ENCODE data around the gene BBIP1.
"Not testable (repeated sequence)": the region's sequence is repeated elsewhere in the genome, so short reads cannot be mapped to it uniquely, and the experiment has no call there.

Gene BBIP1

DNA sequence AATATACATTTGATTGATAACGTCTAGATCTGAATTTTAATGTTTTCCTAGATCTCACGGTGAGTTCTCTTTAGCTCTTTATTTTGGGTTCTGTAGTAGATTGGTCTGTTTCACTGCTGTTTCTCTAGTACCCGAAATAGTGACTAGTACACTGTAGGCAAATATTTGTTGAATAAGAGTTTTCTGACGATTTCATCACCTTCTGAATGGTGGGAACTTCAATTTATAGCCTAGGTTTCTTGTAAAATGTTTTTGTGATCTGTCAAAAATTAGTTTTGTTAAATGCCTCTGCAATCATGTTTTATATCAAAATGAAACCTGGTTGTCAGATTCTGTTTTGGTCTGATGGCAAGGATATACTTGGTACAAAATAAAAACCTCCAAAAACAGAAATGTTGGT is 37.1 kb downstream of the BBIP1 start:
- H3K9me3 ChIP-seq (ENCODE audit: control insufficient read depth, insufficient read depth, low read length) = no peaks in the 10 kb centered on the region
- H3K36me3 ChIP-seq (ENCODE audit: insufficient read depth, low read length) = no peaks in the 10 kb centered on the region
- no peaks in the 10 kb centered on the region for H3K4me1 ChIP-seq (ENCODE audit: insufficient read depth, low read length)
- no peak overlapping the region for H3K9ac ChIP-seq (ENCODE audit: low read depth, low read length)

GRCh38 chr10:110881247-110881646 is 37.7 kb downstream of the BBIP1 start:
- H3K36me3 ChIP-seq (ENCODE audit: insufficient read depth, low read length) = no peaks in the 10 kb centered on the region
- no peaks in the 10 kb centered on the region for H3K9me3 ChIP-seq (ENCODE audit: control insufficient read depth, insufficient read depth, low read length)
- H3K9ac ChIP-seq (ENCODE audit: low read depth, low read length) = no peak overlapping the region
- H3K4me1 ChIP-seq (ENCODE audit: insufficient read depth, low read length) = no peaks in the 10 kb centered on the region

DNA sequence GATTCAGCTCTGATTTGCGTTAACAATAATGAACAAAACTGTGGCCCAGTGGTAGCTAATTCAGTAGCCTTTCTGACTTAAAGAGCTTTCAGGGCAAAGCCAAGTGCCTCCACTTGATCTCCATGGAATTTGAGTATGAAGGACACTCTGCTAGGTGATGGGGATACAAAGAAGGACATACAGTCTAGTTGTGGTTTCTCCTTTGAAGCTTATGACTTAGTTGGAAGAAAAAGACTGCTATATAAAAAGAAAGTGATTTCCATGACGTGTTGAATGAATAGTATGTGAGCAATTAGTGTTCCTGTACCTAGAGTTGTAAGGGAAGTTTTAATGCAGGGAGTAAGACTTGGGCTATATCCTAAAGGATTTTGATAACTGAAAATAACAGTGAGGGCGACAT is 39.0 kb downstream of the BBIP1 start:
- Histone ChIP-seq H3K9me3 (ENCODE audit: control insufficient read depth, insufficient read depth, low read length) (no peaks in the 10 kb centered on the region), H3K36me3 (ENCODE audit: insufficient read depth, low read length) (no peaks in the 10 kb centered on the region), H3K9ac (ENCODE audit: low read depth, low read length) (no peak overlapping the region), H3K4me1 (ENCODE audit: insufficient read depth, low read length) (no peaks in the 10 kb centered on the region)

- Histone ChIP-seq H3K36me3 (ENCODE audit: insufficient read depth, low read length) (no peaks in the 10 kb centered on the region), H3K9me3 (ENCODE audit: control insufficient read depth, insufficient read depth, low read length) (no peaks in the 10 kb centered on the region), H3K4me1 (ENCODE audit: insufficient read depth, low read length) (no peaks in the 10 kb centered on the region), H3K9ac (ENCODE audit: low read depth, low read length) (no peak overlapping the region)
Measured at GRCh38 chr10:110876788-110877187, 42.2 kb downstream of the BBIP1 start.

DNA sequence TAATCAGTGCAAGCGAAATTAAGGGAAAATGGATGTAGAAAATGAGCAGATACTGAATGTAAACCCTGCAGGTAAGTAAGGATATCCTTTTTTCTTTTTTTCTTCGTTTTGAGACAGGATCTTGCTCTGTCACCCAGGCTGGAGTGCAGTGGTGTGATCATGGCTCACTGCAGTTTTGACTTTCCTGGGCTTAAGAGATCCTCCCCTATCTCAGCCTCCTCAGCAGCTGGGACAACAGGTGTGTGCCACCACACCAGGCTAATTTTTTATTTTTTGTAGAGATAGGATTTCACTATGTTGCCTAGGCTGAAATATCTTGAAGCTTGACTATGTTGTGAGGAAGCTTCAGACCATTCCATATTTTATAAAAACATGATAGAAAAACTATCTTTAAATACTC is 43.0 kb downstream of the BBIP1 start:
- Histone ChIP-seq H3K9me3 (ENCODE audit: control insufficient read depth, insufficient read depth, low read length) (no peaks in the 10 kb centered on the region), H3K4me1 (ENCODE audit: insufficient read depth, low read length) (peaks cover 4% of the 10 kb centered on the region), H3K9ac (ENCODE audit: low read depth, low read length) (no peak overlapping the region), H3K36me3 (ENCODE audit: insufficient read depth, low read length) (no peaks in the 10 kb centered on the region)

GRCh38 chr10:110873951-110874350 is 45.0 kb downstream of the BBIP1 start:
- Histone ChIP-seq H3K9me3 (ENCODE audit: control insufficient read depth, insufficient read depth, low read length) (no peaks in the 10 kb centered on the region), H3K9ac (ENCODE audit: low read depth, low read length) (no peak overlapping the region), H3K36me3 (ENCODE audit: insufficient read depth, low read length) (no peaks in the 10 kb centered on the region), H3K4me1 (ENCODE audit: insufficient read depth, low read length) (peaks cover 10% of the 10 kb centered on the region)

- no peaks in the 10 kb centered on the region for H3K36me3 ChIP-seq (ENCODE audit: insufficient read depth, low read length)
- no peaks in the 10 kb centered on the region for H3K9me3 ChIP-seq (ENCODE audit: control insufficient read depth, insufficient read depth, low read length)
- peak overlapping the region; percentile 85 for H3K9ac ChIP-seq (ENCODE audit: low read depth, low read length)
- peaks cover 10% of the 10 kb centered on the region for H3K4me1 ChIP-seq (ENCODE audit: insufficient read depth, low read length)
Measured at GRCh38 chr10:110872984-110873923, 45.7 kb downstream of the BBIP1 start.

DNA sequence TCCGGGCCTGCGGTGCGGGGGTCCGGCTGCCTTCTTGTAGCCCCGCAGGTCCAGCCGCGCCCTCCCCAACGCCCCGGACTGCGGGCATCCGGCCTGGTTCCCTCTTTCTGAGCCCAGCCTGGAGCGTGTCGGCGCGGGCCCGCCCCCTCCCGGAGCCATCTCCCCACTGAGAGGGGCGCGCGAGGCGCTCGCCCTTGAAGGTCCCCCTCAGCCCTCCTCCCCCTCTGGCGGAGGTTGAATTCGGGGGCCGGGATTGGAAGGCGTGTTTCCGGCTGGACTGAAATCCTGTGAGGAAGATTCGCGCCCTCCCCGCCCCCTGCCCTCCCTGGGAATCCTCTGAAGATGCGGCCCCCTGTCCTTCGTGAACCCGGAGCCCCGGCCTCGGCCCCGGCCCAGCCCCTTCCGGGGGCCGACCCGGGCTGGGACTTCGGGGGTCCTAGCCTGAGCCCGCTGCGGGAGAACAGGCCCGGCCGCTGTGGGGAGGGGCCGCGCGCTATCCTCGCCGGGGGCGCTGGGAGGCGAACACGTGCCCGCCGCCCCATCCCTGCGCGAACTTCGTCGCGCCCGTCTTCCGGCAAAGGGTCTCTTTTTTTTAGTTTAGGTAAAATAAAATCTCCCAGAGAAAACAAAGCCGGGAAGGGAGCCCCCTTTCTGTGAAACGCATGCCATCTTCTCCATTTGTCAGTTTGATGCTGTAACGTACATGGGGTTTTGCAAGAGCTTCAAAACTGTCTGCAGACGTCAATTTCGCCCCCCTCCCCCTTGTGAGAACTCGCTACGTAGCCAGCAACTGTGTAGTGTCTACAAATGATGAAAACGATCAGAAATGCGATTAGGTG is 46.6 kb downstream of the BBIP1 start:
- peaks cover 10% of the 10 kb centered on the region for H3K4me1 ChIP-seq (ENCODE audit: insufficient read depth, low read length)
- no peaks in the 10 kb centered on the region for H3K9me3 ChIP-seq (ENCODE audit: control insufficient read depth, insufficient read depth, low read length)
- no peaks in the 10 kb centered on the region for H3K36me3 ChIP-seq (ENCODE audit: insufficient read depth, low read length)
- H3K9ac ChIP-seq (ENCODE audit: low read depth, low read length) = peak overlapping the region; percentile 85

DNA sequence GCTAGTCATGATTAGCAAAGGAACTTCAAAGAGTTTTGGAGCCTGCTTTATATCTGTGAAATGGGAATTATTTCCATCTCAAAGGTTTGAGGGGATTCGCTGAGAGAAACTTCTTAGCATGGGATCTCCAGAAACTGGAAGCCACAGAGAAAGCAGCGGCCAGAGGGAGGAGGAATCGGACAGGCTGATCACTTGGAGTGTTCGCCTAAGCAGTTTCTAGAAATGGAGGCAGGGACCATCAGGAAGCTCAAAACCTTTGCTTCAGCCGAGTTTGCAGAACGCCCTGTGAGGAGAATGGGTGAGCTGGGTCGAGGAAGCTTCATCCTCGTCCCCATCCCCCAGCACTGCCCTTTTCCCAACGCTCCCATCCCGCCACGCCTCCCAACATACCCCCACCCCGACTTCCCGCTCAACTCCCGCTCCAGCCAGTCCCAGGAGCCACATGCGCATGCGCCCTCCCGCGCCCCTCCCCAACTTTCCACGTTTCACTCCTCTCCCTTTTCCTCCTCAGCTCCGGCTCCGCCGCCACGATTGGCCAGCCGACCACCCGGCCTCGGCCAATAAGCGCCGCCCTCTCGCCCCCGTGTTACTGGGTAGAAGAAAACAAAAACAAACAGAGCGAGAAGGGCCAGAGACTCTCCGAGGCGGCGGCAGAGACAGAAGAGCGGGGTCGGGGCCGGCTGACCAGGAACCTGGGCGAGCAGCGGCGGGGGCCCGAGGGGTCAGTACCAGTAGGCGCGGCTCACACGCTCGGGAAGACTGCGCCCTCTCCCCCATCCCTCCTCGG is 47.5 kb downstream of the BBIP1 start, which contains the start of gene PDCD4:
TSS of gene PDCD4 (plus strand) at position 631 of the 787 bp plus-strand sequence. CDS start 4,100 bp downstream, outside the sequence.
- Histone ChIP-seq H3K36me3 (ENCODE audit: insufficient read depth, low read length) (no peaks in the 10 kb centered on the region), H3K9me3 (ENCODE audit: control insufficient read depth, insufficient read depth, low read length) (no peaks in the 10 kb centered on the region), H3K9ac (ENCODE audit: low read depth, low read length) (peak within 1 kb of the TSS; percentile 85), H3K4me1 (ENCODE audit: insufficient read depth, low read length) (peaks cover 10% of the 10 kb centered on the region)

GRCh38 chr10:110870823-110871297 is 48.1 kb downstream of the BBIP1 start:
- peak overlapping the region; percentile 77 for H3K9ac ChIP-seq (ENCODE audit: low read depth, low read length)
- H3K4me1 ChIP-seq (ENCODE audit: insufficient read depth, low read length) = peaks cover 10% of the 10 kb centered on the region
- H3K9me3 ChIP-seq (ENCODE audit: control insufficient read depth, insufficient read depth, low read length) = no peaks in the 10 kb centered on the region
- no peaks in the 10 kb centered on the region for H3K36me3 ChIP-seq (ENCODE audit: insufficient read depth, low read length)

GRCh38 chr10:110868981-110869380 is 50.0 kb downstream of the BBIP1 start:
- no peaks in the 10 kb centered on the region for H3K36me3 ChIP-seq (ENCODE audit: insufficient read depth, low read length)
- no peaks in the 10 kb centered on the region for H3K9me3 ChIP-seq (ENCODE audit: control insufficient read depth, insufficient read depth, low read length)
- H3K9ac ChIP-seq (ENCODE audit: low read depth, low read length) = no peak overlapping the region
- peaks cover 13% of the 10 kb centered on the region for H3K4me1 ChIP-seq (ENCODE audit: insufficient read depth, low read length)

DNA sequence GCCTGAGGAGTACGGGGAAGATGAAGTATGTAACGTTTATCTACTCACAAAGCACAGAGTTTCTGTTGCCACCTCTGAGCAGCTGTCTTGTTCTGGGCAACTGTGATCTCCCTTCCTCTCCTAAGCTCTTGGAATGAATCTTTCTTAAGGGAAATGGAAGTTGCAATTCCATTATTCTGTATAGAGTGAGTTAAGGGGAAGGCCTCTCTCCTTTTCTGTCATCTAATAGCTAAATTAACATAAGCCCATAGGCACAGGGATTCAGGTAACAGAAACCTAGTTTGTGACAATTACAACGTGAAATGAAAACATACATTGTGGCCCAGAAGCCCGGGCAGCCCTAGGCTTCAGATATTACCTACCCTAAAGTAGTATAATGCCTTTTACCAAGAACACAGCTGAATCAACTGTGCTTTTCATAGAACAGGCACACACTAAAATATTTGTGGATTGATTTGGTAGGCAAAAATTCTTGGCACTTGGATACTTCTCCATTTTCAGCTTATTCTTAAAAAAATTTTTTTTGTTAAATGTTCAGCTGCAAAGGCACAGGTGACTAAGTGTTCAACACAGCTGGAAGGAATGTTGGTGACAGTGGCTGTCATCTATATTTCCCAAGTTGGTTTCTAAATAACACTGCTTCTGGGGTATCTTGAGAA is 51.0 kb downstream of the BBIP1 start:
- Histone ChIP-seq H3K4me1 (ENCODE audit: insufficient read depth, low read length) (peaks cover 13% of the 10 kb centered on the region), H3K9me3 (ENCODE audit: control insufficient read depth, insufficient read depth, low read length) (no peaks in the 10 kb centered on the region), H3K36me3 (ENCODE audit: insufficient read depth, low read length) (no peaks in the 10 kb centered on the region), H3K9ac (ENCODE audit: low read depth, low read length) (no peak overlapping the region)

DNA sequence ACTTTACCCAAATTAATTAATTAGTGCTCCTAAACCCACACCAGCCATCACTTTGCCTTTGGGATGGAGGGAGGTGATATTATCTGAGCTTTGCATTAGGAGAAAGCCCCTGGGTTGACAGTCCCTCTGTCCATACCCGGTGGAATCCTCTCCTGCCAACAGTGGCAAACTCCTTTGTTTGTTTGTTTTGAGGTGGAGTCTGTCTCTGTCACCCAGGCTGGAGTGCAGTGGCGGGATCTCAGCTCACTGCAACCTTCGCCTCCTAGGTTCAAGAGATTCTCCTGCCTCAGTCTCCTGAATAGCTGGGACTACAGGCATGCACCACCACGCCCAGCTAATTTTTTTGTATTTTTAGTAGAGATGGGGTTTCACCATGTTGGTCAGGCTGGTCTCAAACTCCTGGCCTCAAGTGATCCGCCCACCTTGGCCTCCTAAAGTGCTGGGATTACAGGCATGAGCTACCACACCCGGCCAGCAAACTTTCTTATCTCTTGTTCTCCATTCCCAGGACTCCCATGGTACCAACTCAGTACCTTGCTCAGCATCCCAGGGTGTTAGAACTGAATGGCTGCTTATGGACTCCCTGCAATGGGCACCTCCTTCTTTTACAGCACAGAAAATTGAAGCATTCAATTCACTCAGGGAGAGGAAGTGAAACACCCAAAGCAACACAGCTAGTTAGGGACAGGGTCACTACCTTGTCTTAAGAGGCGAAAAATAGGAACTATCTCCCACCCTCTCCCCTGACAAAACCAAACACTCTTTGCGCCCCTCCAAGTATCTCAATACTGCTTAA is 51.8 kb downstream of the BBIP1 start:
- H3K4me1 ChIP-seq (ENCODE audit: insufficient read depth, low read length) = peaks cover 13% of the 10 kb centered on the region
- not testable (repeated sequence) for H3K9ac ChIP-seq (ENCODE audit: low read depth, low read length); H3K9me3 ChIP-seq (ENCODE audit: control insufficient read depth, insufficient read depth, low read length); H3K36me3 ChIP-seq (ENCODE audit: insufficient read depth, low read length)
